Fibroblast of lung (primary cell): ENCODE results near the gene NEUROD1. TPM values are rescaled to one million over a fixed set of nuclear protein-coding genes. Genes with fewer than 3 reads are reported as not detected.

ENCODE experiments used
- DNase-seq, 2 donors: peaks; one replicate each; pipeline versions ENCODE4 v3.0.0 to v3.0.0-alpha.2; 2010; ENCODE audit warnings: low read depth in 2 of 2
- H2AFZ ChIP-seq: 2 replicates; pipeline ENCODE4 v1.5.1; 2012; ENCODE audit warnings: low read length, control low read depth, inconsistent platforms
- H3K27ac ChIP-seq: 2 replicates; pipeline ENCODE4 v1.5.1; 2011; ENCODE audit warnings: low read length, control low read depth; ENCODE audit not compliant: insufficient read depth
- H3K27me3 ChIP-seq: 2 replicates; pipeline ENCODE4 v1.5.1; 2011; ENCODE audit warnings: mild to moderate bottlenecking, low read length; ENCODE audit not compliant: control insufficient read depth, insufficient read depth
- H3K36me3 ChIP-seq: 2 replicates; pipeline ENCODE4 v1.5.1; 2011; ENCODE audit warnings: low read length; ENCODE audit not compliant: control insufficient read depth, insufficient read depth
- H3K4me1 ChIP-seq: 2 replicates; pipeline ENCODE4 v1.5.1; 2011; ENCODE audit warnings: low read length; ENCODE audit not compliant: control insufficient read depth, insufficient read depth; ENCODE audit errors: extremely low read depth
- H3K4me2 ChIP-seq: 2 replicates; pipeline ENCODE4 v1.5.1; 2011; ENCODE audit warnings: low read length, control low read depth; ENCODE audit not compliant: insufficient read depth; ENCODE audit errors: extremely low read depth
- H3K4me3 ChIP-seq, 4 experiments: fragments of 200-600 bp in 1 of 4; sonication (generic) in 1 of 4; replicated peaks in 1 of 4; 2 replicates each; pipeline ENCODE4 v1.5.1; 2011 to 2016; ENCODE audit warnings: low read length in 4 of 4, low read depth in 3 of 4, mild to moderate bottlenecking in 3 of 4, control low read depth in 2 of 4, inconsistent platforms in 1 of 4, mixed read lengths in 1 of 4; ENCODE audit not compliant: insufficient read depth in 1 of 4; ENCODE audit errors: control extremely low read depth in 1 of 4
- H3K79me2 ChIP-seq: 2 replicates; pipeline ENCODE4 v1.5.1; 2012; ENCODE audit warnings: mild to moderate bottlenecking, low read length, inconsistent platforms; ENCODE audit not compliant: control insufficient read depth, insufficient read depth
- H3K9ac ChIP-seq: 2 replicates; pipeline ENCODE4 v1.5.1; 2011; ENCODE audit warnings: mild to moderate bottlenecking, low read length, control low read depth; ENCODE audit not compliant: insufficient read depth
- H3K9me3 ChIP-seq: 2 replicates; pipeline ENCODE4 v1.5.1; 2012; ENCODE audit warnings: low read depth, low read length; ENCODE audit not compliant: control insufficient read depth, insufficient read depth
- H4K20me1 ChIP-seq: 2 replicates; pipeline ENCODE4 v1.5.1; 2011; ENCODE audit warnings: low read length; ENCODE audit not compliant: control insufficient read depth, insufficient read depth; ENCODE audit errors: extremely low read depth
- EZH2 ChIP-seq: IDR thresholded peaks from 2 replicates; pipeline ENCODE4 v1.5.1; 2012; ENCODE audit warnings: low read length, control low read depth, mild to moderate bottlenecking; ENCODE audit errors: missing control alignments
- polyA plus RNA-seq, 2 donors: library from polyadenylated mRNA; depleted of rRNA in 1 of 2; stranded (reverse) in 1 of 2; unstranded in 1 of 2; fragments of >200 nt; gene quantifications; 2 replicates each; pipeline ENCODE4 v1.2.1, GENCODE V29; 2011 to 2012; ENCODE audit warnings: missing spikeins in 1 of 2
- total RNA-seq: library from RNA; depleted of rRNA; stranded (reverse); fragments of >200 nt; gene quantifications from 2 replicates; pipeline ENCODE4 v1.2.1, GENCODE V29; 2014
- TF ChIP-seq, protein P1 (sequence below), 2 donors: IDR thresholded peaks in 1 of 2; conservative IDR thresholded peaks in 1 of 2; 1 replicate in 1 of 2; 2 replicates in 1 of 2; pipeline ENCODE4 v1.5.1; 2011 to 2012; ENCODE audit warnings: low read length in 2 of 2, control low read depth in 1 of 2, inconsistent platforms in 1 of 2, low read depth in 1 of 2, mild to moderate bottlenecking in 1 of 2

NEUROD1 gene
- total and polyA plus RNA-seq, 2 donors (not counting 1 experiment from before 2014, with no cell fraction given) = not detected

DNA sequence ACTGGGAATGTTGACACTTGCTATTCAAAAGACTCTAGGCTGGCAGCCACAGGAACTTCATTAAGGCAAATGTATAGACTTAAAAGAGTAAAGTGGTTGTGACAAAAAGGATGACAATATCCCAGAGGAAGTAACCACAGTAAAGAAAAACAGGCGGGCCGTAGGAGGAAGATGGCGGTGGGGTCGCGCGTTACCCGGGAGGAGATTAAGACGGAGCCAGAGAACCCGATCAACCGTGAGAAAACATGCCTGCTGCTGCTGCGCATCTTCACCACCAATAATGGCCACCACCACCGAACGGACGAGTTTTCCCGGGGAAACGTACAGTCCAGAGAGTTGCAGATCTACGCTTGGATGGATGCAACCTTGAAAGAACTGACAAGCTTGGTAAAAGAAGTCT, 14.0 kb upstream of the NEUROD1 start:
- Histone ChIP-seq H4K20me1 (no peaks in the 10 kb centered on the region), H3K4me3 (no peak overlapping the region), H3K27ac (no peak overlapping the region), H3K27me3 (peaks cover 5% of the 10 kb centered on the region), H3K36me3 (no peaks in the 10 kb centered on the region), H3K4me2 (no peak overlapping the region), H3K79me2 (no peaks in the 10 kb centered on the region), H3K4me1 (no peaks in the 10 kb centered on the region), H2AFZ (no peak overlapping the region), H3K9ac (no peak overlapping the region), H3K9me3 (no peaks in the 10 kb centered on the region)
- DNase-seq = no peak
- TF ChIP-seq, protein P1, sequence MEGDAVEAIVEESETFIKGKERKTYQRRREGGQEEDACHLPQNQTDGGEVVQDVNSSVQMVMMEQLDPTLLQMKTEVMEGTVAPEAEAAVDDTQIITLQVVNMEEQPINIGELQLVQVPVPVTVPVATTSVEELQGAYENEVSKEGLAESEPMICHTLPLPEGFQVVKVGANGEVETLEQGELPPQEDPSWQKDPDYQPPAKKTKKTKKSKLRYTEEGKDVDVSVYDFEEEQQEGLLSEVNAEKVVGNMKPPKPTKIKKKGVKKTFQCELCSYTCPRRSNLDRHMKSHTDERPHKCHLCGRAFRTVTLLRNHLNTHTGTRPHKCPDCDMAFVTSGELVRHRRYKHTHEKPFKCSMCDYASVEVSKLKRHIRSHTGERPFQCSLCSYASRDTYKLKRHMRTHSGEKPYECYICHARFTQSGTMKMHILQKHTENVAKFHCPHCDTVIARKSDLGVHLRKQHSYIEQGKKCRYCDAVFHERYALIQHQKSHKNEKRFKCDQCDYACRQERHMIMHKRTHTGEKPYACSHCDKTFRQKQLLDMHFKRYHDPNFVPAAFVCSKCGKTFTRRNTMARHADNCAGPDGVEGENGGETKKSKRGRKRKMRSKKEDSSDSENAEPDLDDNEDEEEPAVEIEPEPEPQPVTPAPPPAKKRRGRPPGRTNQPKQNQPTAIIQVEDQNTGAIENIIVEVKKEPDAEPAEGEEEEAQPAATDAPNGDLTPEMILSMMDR (conservative IDR thresholded peaks at IDR 0.05 in 1 of 2, IDR thresholded peaks at IDR 0.05 in 1 of 2; ENCODE audit: low read depth in 1 of 2, low read length in 2 of 2) = no peak
- TF ChIP-seq EZH2 = no peak

DNA sequence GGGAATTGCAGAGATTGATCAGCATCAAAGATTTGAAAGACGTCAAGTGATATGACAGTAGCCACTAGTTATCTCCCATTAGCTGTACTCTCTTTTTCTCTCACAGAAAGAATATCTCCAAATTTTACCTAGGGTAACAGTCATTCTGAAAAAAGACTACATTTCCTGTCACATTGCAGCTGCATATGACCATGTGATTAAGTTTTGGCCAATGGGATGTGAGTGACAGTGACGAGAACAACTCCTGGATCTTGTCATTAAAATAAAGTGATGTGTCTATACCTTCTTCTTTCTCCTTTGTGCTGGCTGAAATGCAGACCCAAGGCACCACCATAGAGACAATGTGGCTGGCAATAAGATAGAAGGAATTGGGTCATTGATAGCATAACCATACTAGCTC, 10.5 kb upstream of the NEUROD1 start:
- Histone ChIP-seq H3K27ac (no peak overlapping the region), H3K36me3 (no peaks in the 10 kb centered on the region), H3K9ac (no peak overlapping the region), H4K20me1 (no peaks in the 10 kb centered on the region), H3K4me2 (no peak overlapping the region), H3K9me3 (no peaks in the 10 kb centered on the region), H3K4me3 (no peak overlapping the region), H3K4me1 (no peaks in the 10 kb centered on the region), H3K79me2 (no peaks in the 10 kb centered on the region), H2AFZ (no peak overlapping the region), H3K27me3 (peaks cover 9% of the 10 kb centered on the region)
- TF ChIP-seq, protein P1 (conservative IDR thresholded peaks at IDR 0.05 in 1 of 2, IDR thresholded peaks at IDR 0.05 in 1 of 2; ENCODE audit: low read depth in 1 of 2, low read length in 2 of 2) = no peak
- no peak for TF ChIP-seq EZH2
- no peak for DNase-seq

DNA sequence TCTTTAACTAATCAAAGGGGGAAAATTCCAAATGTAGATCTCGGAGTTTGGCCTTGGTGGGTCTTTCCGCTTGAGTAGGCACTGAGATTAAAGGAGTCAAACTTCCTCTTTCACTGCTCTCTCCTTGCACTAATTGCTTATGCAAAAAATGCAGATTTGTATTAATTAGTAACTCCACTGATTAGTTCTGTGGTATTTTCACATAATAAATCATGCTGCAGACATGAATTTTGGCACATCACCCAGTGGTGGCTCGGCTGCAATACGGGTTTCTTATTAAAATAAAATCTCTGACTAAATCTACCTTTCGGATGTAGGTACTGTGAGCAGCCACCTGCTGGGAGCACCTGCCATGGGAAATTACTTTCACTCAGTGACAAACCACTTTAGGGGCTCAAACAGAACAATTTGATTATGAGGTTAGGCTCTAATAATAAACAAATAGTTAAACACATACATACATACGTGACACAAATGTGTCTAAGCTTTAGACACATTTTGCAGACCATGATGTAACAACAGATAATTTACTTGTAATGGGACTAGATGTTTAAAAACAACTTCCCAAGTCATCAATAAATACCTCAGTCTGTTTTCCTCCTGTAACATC, 6.4 kb upstream of the NEUROD1 start:
- Histone ChIP-seq H3K36me3 (no peaks in the 10 kb centered on the region), H3K4me3 (no peak overlapping the region), H3K4me2 (no peak overlapping the region), H4K20me1 (no peaks in the 10 kb centered on the region), H3K27ac (no peak overlapping the region), H3K9ac (no peak overlapping the region), H3K27me3 (peaks cover 45% of the 10 kb centered on the region), H3K4me1 (peaks cover 3% of the 10 kb centered on the region), H2AFZ (no peak overlapping the region), H3K79me2 (no peaks in the 10 kb centered on the region), H3K9me3 (no peaks in the 10 kb centered on the region)
- no peak for DNase-seq
- TF ChIP-seq EZH2 = no peak
- TF ChIP-seq, protein P1 (conservative IDR thresholded peaks at IDR 0.05 in 1 of 2, IDR thresholded peaks at IDR 0.05 in 1 of 2; ENCODE audit: low read depth in 1 of 2, low read length in 2 of 2) = no peak
